HG02571 (cell line): Measurements from ENCODE around the gene FGF14.

Source experiments
- ATAC-seq: cut with Tn5 transposase; IDR thresholded peaks from one replicate; pipeline ENCODE4 v1.9.1; 2021; ENCODE audit warnings: mild to moderate bottlenecking, moderate library complexity; ENCODE audit not compliant: unreplicated experiment

Gene FGF14

GRCh38 chr13:101749584-101749983 lies 652.3 kb downstream of the FGF14 start:
- ATAC-seq, result no peak

DNA sequence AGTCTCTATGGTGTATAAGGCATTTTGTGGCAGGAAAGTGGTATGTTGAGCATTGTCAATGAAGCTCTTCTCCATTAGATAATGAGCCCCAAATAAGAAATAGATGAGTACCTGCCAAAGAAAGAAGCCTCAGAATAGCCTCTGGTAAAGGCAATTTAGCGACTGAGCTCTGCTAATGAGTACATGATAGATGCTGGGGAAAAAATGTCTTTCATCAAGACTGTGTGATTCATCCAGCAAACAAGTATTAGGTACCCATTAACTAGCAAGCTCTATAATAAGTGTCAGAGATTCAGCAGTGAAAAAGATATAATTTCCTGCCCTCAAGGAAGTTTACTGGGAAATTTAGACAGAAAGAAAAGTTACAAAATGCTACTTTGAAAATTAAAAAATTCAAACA lies 654.8 kb downstream of the FGF14 start:
- no peak for ATAC-seq

- no peak for ATAC-seq
Observed at GRCh38 chr13:101746513-101746912, 655.3 kb downstream of the FGF14 start.

GRCh38 chr13:101739382-101740178 lies 662.3 kb downstream of the FGF14 start:
- peak; percentile 87 for ATAC-seq

DNA sequence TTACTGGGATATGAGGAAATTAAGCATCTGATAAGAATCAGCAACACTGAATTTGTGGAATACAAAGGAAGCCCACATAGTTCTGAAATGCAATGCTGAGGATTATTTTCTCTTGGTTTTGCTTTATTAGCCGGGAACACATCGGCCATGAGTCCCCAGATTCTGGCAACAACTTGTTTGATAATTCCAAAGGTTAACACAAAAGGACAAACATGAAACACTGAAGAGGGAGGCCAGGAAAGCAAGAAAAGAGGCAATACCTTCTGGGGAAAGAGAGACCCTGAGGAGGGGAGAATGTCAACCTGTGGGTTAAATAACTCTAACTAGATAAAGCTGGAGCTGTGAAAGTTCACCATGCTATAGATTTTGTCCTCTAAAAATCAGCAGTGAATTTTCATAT lies 663.5 kb downstream of the FGF14 start:
- ATAC-seq, result no peak

GRCh38 chr13:101736566-101736965 lies 665.3 kb downstream of the FGF14 start:
- ATAC-seq, result no peak

DNA sequence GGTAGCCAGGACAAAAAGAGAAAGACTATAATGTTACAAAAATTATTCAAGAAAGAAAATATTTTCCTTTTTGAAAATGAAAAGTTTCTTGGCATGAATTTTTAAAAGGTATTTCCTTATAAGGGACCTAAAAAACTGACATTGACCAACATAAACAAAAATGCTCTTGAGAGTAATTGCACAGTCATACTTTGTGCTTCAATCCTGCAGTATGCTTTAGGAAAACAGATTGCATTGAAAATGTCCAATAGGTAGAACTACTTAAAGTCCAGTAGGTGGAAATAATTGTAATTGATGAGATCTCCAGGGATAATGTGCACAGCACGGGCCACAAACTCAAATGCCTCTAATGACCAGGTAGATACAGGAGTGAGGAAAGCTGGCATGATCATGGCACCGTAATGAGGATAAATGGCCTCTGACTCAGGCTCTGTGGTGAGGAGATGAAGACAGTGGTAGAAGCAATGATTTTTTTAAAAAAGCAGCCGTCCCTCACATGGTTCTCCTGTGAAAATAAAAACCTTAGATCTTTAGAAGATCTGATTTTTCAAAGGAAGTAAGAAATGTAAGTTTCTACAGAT lies 671.3 kb downstream of the FGF14 start:
- ATAC-seq, result no peak

DNA sequence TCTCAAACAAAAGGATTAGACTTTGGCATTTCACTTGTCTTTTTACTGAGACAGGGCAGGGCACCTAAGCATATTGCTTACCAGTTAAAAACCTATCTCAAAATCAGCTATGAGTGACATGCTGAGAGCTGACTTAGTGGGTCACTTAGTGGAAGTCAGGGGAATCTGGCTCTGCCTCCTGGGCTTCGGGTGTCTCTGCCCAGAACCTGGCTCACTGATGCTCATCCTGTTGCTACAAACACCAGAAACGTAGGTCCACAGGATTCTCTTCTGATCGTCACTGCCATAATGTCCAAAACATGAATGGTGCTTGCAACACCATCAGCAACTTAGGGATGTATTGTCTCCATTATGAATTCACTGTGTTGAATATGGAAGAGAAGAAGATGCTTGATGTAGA lies 673.2 kb downstream of the FGF14 start:
- ATAC-seq, result no peak

GRCh38 chr13:101728021-101728420 lies 673.8 kb downstream of the FGF14 start:
- ATAC-seq, result no peak

DNA sequence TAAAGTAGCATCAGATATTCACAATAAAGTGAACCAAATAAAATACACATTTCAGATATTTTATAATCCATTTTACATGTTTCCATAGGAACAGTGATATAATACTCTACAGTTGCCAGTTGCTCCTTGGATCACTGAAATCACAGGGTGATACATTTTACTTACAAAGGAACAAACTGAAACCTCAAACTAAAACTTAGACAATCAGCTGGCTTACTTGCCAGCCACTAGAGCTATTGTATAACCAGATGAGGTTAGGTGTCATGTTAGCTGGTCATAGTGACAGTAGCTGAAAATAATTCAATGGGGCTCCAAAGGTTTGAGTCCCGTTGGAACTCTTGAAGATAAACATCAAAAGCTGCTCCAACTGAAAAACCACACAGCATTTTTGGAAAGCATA lies 674.7 kb downstream of the FGF14 start:
- no peak for ATAC-seq

DNA sequence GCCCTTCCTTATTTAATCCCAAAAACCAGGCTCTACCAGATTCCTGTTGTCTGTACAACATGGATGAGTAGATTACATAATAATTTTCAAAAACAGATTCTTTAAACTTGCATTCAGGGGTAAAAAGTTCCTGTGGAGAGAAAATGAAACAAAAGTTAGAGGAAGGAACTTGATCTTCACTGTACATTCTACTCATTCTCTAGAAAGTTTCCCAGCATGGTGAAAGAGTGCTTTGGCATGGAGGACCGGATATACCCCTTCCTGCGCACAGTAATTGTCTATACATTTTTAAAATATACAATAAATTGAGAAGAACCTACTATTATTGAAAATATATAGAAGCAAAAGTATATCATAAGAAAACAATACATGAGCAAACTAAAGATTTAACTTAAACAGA lies 675.2 kb downstream of the FGF14 start:
- ATAC-seq, result no peak

DNA sequence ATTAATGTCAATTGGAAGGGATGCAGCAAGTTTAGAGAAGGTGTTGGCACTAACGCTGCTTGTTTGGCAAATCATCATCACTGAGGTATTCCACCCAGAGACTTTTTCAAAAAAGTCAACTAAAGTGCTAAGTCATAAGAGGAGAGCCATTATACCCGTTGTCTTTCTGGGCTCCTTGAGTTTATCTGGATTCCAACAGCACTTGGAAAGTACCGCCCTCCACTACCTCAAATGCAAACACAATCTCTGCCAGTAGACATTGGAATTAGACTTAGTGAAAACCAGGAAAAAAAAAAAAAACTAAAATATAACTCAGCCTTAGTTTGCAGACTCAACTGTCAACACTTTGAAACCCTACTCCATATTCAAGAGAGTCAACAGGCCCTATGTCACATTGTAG lies 683.4 kb downstream of the FGF14 start:
- ATAC-seq, result no peak

DNA sequence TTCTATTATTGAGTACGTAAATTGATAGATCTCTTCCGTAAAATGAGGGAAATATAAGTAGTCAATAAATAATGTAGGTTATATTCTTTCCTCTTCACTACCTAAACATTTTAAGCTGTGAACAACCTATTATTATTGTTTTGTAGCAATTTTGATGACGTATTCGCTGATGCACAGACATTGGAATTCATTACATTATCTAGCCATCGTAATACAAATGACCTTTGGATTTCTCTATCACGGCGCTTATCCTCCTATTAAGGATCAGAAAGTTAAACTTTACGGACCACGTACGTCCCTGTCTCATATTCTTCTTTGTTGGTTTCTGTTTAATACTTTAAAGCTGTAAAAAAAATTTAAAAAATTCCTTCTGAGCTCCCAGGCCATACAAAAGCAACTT lies 684.5 kb downstream of the FGF14 start:
- no peak for ATAC-seq

DNA sequence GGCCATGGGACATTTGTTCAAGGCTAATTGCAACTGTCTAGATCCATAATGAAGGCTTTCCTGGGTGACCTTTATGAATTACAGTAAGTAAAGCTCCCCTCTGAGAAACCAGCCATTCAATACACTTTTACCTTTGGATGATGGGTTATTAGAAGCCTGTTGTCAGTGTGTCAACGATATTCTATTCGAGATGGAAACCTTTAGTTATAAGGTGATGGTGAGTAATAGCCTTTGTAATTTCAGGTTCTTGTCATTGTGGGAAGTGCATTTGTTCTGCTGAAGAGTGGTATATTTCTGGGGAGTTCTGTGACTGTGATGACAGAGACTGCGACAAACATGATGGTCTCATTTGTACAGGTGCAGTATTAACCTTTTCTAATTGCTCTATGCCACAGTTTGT lies 687.7 kb downstream of the FGF14 start:
- ATAC-seq, result no peak

GRCh38 chr13:101712026-101712348 lies 689.9 kb downstream of the FGF14 start:
- no peak for ATAC-seq

GRCh38 chr13:101711307-101712025 lies 690.4 kb downstream of the FGF14 start:
- no peak for ATAC-seq

DNA sequence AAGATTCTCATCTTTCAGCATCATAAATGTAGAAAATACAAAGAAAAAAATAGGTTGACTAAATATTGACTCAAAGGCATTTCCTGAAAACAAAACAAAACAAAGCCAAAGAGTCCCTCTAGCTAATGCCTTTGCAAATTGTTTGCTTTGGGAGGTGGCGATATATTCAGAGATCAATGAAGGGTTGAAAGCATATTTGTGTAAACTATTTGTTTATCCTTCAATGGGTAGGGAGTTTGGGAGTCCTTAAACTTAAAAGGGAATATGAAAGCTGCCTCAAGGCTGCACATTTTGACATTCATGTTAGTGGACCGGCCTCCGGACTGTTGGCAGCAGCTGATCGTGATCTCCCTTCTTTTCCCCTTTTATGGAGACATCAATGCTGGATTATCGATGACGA lies 691.9 kb downstream of the FGF14 start:
- no peak for ATAC-seq

- ATAC-seq, result no peak
Observed at GRCh38 chr13:101708115-101708514, 693.7 kb downstream of the FGF14 start.

DNA sequence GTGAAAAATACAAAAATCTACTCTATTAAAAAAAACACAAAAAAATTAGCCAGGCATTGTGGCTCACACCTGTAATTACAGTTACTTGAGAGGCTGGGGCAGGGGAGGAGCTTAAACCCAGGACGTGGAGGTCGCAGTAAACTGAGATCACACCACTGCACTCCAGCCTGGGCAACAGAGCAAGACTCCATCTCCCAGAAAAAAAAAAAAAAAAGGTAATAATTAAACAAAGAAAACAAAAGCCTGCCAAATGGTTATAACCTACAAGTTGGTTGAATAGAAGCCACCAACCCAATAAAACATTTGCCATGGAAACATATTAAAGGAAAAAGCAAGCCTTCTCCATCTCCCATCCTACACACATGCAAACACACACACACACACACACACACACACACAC lies 694.2 kb downstream of the FGF14 start:
- no peak for ATAC-seq

DNA sequence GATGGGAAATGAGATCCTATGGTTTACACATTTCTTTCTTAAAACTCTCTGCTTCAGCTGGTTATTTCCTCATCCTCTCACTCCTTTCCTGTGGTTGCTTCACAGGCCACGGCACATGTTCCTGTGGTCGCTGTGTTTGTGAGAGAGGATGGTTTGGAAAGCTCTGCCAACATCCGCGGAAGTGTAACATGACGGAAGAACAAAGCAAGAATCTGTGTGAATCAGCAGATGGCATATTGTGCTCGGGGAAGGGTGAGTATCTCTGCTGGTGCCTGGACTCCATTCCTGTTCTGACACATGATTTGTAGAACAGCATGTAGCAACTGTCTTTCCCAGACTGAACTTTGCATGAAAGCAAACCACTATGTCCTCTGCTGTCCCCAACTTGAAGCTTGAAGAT lies 695.2 kb downstream of the FGF14 start:
- ATAC-seq, result no peak

DNA sequence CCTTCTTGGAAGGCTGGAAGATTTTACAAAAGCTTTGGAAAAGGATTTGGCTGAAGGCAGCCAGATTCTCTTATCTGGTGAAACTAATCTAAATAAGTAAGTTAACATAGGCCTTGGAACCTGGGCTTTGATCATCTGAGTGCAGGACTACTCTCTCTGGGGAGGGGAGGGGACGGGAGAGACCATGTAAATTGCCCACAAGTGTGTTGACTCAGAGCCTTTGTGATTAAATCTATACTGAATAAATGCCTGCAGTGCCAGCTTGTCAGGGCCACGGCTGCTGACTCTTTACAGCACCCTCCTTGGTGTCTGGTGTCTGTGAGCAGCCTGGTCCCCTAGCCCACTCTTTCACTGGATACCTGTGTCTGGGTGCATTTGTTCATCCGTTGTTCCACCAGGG lies 698.0 kb downstream of the FGF14 start:
- ATAC-seq, result no peak

- ATAC-seq, result no peak
Observed at GRCh38 chr13:101703081-101703480, 698.8 kb downstream of the FGF14 start.
